Globus pallidus (tissue), 1 donor: ENCODE measurements around the gene PLEKHG4B.
"Not testable (repeated sequence)": the region's sequence is repeated elsewhere in the genome, so short reads cannot be mapped to it uniquely, and the experiment has no call there.

Experiments used
- DNase-seq: peaks from one replicate; pipeline ENCODE4 v3.0.0-alpha.2; 2015; ENCODE audit warnings: low spot score

The PLEKHG4B gene

DNA sequence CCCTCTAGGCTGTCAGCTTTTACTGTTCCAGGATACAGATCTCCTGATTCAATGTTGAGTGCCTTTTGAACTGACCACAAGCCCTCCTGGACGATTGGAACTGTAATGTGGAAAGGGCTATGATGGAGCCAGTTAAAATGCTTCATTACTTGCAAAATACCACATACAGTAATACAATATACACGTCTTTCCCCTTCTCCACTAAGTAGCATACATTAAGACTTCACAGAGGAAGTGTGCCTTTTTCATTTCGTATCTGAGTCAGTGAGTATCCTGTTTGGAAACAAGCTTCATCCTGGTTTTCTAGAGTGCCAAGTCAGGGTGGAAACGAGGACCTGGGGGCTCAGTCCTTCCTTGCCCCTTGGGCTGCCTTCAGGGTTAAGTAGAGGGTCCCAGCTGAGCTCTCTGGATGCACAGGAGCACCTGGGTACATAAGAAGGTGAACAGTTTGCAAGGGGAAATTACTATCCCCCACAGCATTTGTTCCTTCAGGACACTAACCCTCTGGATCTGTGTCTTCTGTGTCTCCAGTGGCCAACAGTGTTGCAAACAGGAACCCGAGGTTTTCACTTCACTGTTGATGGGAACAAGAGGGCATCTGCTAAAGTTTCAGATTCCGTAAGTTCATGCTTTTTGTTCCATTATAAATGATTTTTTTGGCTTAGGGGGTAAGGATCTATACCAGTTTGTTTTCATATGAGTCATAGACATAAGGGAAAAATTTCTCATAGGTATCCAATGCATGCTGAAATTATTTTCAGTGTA lies 131.2 kb downstream of the PLEKHG4B start:
- not testable (repeated sequence) for DNase-seq

DNA sequence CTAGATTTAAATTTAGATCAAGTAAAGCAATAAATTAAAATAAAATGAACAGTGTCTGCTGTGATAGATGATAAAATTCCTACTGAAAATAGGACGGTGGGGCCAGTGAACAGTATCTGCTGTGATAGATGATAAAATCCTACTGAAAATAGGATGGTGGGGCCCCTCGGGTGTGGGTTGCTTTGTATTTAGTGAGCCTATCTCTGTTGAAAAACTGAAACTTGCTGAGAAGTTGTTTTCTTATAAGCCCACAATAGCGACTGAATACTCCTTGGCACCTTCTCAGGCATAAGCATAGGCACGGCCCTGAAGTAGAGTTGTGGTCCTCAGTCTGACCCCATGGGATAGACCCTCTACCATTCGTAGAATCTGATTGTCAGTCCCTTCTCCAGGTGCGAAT lies 131.8 kb downstream of the PLEKHG4B start:
- no peak for DNase-seq

DNA sequence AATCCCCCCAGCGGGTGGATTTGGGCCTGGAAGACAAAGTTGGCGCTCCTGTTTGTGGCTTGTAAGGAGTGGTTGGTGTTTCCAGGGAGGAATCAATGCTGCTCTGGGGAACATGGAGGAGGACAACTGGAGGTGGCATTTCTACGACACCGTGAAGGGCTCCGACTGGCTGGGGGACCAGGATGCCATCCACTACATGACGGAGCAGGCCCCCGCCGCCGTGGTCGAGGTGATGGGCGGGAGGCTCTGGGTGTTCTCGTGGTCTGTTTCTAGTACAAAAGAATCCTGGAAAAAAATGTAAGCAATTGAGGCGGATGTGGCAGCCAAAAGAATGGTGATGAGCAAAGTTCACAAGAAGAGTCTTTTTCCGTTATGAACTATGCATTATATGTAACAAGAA lies 133.4 kb downstream of the PLEKHG4B start:
- no peak for DNase-seq

DNA sequence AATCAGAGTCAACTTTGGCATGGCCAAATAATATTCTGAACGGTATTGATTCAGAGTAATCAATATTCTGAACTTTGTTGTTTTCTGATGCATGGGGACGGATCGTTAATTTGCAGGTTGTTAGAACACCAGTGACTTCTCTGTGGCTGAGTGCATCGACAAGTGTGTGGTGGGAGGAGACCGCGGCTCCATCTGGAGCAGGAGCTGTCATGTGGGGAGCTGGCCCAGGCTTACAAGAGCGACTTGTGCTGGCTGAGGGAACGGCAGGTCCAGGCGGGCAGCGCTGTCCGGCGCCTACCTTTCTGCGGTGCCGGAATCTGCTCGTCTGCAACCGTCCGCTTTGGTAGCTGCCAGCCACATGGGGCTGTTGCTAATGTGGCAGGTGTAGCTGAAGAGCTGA lies 135.4 kb downstream of the PLEKHG4B start:
- peak; percentile 69 for DNase-seq

GRCh38 chr5:228886-229285 lies 136.9 kb downstream of the PLEKHG4B start:
- peak; percentile 74 for DNase-seq

- DNase-seq: no peak
These were observed 138.7 kb downstream of the PLEKHG4B start for GRCh38 chr5:230711-231110.

- peak; percentile 57 for DNase-seq
These were observed 139.7 kb downstream of the PLEKHG4B start for GRCh38 chr5:231661-232060.

- not testable (repeated sequence) for DNase-seq
These were observed 141.5 kb downstream of the PLEKHG4B start for GRCh38 chr5:233426-233825.

DNA sequence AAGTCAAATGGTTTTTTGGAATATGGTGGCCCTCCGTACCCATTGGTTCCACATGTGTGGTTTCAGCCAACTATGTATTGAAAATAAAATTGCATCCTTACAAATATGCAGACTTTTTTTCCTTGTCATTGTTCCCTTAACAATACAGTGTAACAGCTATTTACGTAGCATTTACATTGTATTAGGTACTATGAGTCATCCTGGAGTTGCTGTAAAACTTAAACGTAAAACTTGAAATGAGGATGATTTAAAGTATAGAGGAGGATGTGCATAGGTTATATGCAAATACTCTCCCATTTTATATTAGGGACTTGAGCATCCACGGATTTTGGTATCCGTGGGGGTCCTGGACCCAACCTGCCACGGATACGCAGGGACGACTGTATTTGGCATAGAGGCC lies 142.5 kb downstream of the PLEKHG4B start:
- DNase-seq: no peak

DNA sequence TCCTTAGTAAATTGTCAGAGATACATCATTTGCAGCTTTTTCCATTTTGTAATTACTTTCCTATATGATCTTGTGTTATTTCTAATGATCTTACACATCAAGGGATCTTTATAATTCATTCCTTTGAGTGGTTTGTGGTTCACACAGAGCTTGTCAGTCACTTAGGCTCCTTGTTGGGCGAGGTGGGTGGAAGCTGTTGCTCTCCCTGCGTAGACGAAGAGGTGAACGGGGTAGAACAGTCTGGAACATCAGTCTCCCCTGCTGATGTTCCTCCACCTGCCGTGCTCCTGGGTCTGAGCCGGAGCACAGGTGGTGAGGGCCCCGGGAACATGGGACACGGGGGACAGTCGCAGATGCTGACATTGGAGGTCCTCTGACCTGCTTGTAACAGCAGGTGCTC lies 143.6 kb downstream of the PLEKHG4B start:
- not testable (repeated sequence) for DNase-seq

DNA sequence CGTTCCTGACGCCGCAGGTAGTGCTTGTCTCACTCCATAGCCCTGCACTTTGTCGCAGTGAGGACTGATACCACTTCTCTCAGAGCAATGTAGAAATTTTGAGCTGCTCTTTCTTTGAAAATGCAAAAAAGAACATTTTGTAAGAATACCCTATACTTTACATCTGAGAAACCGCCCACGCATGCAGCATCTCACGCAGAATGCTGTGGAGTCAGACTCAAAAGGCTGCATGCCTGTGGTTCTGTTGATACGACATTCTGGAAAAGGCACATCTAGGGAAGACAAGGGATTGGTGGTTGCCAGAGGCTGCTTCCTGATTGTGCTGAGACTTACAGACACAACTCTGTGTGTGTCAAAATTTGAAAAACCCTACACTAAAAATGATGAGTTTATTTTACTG lies 146.0 kb downstream of the PLEKHG4B start:
- not testable (repeated sequence) for DNase-seq
